ENCODE results near the gene WDR55. TPM values are rescaled to one million over a fixed set of nuclear protein-coding genes. Genes with fewer than 3 reads are reported as not detected.

WDR55 gene
- total and polyA plus RNA-seq, 2 of the 8 experiments (the other 6 are each of a cell fraction or from before 2014, with no cell fraction given), result 15.3 to 22.7 TPM

DNA sequence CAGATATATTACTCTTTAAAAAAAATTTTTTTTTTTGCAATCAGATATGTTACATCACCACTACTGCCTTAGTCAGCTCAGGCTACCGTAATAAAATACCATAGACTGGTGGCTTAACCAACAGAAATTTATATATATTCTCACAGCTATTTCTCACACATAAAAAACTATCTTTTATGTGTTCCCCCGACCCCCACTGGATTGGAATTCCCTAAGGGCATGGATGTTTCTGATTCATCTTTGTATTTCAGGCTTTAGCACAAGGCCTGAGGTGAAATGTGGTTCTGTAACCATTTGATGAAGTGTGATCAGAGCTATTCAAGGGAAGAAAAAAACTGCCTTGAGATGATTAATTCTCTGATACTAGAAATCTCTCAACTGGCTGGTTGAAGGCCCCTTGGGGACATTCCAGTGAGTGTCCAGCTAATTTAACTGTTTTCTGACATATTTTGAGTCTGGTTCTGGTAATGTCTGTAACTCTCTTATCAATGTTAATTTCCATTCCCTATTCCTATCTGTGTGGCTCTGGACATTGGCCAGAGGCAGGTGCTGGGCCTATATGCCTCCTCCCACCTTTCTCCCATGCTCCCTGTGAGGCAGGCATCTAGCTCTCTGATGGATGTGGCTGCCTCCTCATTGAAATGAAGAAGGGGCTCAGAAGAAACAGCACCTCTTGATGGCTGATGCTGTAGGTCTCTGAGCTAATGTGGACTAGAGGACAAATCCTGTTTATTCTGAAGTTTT lies 34.2 kb upstream of the WDR55 start (continued):
- TF ChIP-seq, protein P1, sequence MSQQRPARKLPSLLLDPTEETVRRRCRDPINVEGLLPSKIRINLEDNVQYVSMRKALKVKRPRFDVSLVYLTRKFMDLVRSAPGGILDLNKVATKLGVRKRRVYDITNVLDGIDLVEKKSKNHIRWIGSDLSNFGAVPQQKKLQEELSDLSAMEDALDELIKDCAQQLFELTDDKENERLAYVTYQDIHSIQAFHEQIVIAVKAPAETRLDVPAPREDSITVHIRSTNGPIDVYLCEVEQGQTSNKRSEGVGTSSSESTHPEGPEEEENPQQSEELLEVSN (IDR thresholded peaks at IDR 0.05), result no peak
- TF ChIP-seq SAP30 (IDR thresholded peaks at IDR 0.05; ENCODE audit: insufficient read depth, insufficient replicate concordance, low read length) (no peak), CHD1 (IDR thresholded peaks at IDR 0.05; ENCODE audit: low read depth, low read length) (no peak), GABPA (IDR thresholded peaks at IDR 0.05; ENCODE audit: borderline replicate concordance, insufficient read depth, low read length) (no peak), SIRT6 (IDR thresholded peaks at IDR 0.05; ENCODE audit: low read length) (no peak), CTCF (IDR thresholded peaks at IDR 0.05; ENCODE audit: control extremely low read depth in 1 of 3, insufficient read depth in 1 of 3, low read depth in 1 of 3, low read length in 3 of 3) (no peak)

All from H1 (cell line).